Loucy (cell line): ENCODE measurements around the gene SOX3.

Source experiments
- EZH2phosphoT487 ChIP-seq: fragments of 200-600 bp; IDR thresholded peaks from 2 replicates; pipeline ENCODE4 v1.6.1; 2018; ENCODE audit warnings: antibody characterized with exemption, mild to moderate bottlenecking, moderate library complexity, borderline replicate concordance
- TF ChIP-seq, protein P1 (sequence below): fragments of 200-600 bp; sonication (generic); conservative IDR thresholded peaks from 2 replicates; pipeline ENCODE4 v1.5.1; 2014; ENCODE audit warnings: mild to moderate bottlenecking, antibody characterized with exemption, low read length

DNA sequence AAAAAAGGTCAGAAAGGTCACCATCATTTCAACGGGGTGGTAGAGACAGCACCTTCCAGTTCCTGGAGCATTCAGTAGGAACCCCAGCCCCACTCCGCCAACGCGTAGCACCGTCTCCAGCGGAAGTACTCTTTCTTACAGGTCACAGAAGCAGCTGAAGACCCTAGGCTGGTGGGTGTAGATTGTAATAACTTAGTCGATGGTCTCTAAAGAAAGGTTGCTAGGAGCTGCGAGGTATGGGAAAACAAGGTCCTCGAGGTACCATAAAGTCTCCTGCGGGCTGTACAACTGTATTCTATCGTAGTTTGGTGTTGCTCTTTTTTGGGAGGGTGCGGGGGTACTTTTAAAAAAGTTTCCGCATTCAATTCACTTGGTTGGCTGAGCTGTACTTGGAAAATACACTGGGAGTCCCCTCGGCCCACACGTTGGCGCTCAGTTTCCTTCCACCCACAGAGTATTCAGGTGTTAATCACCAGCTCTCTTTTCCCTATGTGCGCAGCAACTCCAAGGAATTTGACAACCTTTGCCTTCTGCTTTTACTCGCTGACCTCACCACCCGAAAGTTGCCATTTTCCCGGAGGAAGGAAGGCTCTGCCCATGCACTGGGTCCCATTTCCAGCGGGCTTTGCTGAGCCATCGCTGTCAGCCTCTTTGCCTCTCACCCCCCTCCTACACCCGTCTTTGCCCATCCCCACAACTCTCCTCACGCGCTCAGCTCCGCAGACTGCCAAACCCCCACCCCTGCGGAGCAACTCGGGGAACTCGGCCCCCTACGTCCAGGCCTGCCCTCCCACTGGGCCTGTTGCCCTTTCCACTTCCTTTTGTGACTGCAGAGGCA is 4.8 kb upstream of the SOX3 start:
- TF ChIP-seq, protein P1, sequence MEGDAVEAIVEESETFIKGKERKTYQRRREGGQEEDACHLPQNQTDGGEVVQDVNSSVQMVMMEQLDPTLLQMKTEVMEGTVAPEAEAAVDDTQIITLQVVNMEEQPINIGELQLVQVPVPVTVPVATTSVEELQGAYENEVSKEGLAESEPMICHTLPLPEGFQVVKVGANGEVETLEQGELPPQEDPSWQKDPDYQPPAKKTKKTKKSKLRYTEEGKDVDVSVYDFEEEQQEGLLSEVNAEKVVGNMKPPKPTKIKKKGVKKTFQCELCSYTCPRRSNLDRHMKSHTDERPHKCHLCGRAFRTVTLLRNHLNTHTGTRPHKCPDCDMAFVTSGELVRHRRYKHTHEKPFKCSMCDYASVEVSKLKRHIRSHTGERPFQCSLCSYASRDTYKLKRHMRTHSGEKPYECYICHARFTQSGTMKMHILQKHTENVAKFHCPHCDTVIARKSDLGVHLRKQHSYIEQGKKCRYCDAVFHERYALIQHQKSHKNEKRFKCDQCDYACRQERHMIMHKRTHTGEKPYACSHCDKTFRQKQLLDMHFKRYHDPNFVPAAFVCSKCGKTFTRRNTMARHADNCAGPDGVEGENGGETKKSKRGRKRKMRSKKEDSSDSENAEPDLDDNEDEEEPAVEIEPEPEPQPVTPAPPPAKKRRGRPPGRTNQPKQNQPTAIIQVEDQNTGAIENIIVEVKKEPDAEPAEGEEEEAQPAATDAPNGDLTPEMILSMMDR = no peak
- no peak for TF ChIP-seq EZH2phosphoT487
